H1 (cell line): ENCODE results near the gene BUD23. TPM values are rescaled to one million over a fixed set of nuclear protein-coding genes. Genes with fewer than 3 reads are reported as not detected.

ENCODE experiments used
- CTCF ChIA-PET: fragments of 300-600 bp; sonication (Branson Sonifier 250); formaldehyde crosslinking; loops from one replicate; lab custom pipeline; 2021; ENCODE audit not compliant: partially characterized antibody; lab: Charles Lee
- POLR2A ChIA-PET: fragments of 300-600 bp; sonication (Branson Sonifier 250); formaldehyde crosslinking; loops from one replicate; lab custom pipeline; 2021; ENCODE audit warnings: inconsistent platforms; ENCODE audit not compliant: partially characterized antibody; lab: Charles Lee
- DNase-seq, 2 experiments: peaks; one replicate each; pipeline versions ENCODE4 v3.0.0 to v3.0.0-alpha.2; 2010 to 2022; ENCODE audit warnings: low spot score in 2 of 2, low read depth in 1 of 2, mixed read lengths in 1 of 2
- FAIRE-seq: peaks from 2 replicates; lab custom pipeline; 2011; peaks lifted over from hg19 to GRCh38; lab: Jason Lieb, UNC
- H2AFZ ChIP-seq: 2 replicates; pipeline ENCODE4 v1.8.1; 2012; ENCODE audit warnings: low read length, inconsistent platforms
- H2AK5ac ChIP-seq: 2 replicates; pipeline ENCODE4 v1.6.1; 2013; ENCODE audit warnings: low read depth, low read length
- H2BK120ac ChIP-seq: replicated peaks from 2 replicates; pipeline ENCODE3; 2013; ENCODE audit warnings: low read depth, low read length, inconsistent platforms
- H2BK12ac ChIP-seq: 2 replicates; pipeline ENCODE4 v1.6.1; 2013; ENCODE audit warnings: low read depth, low read length
- H2BK15ac ChIP-seq: 2 replicates; pipeline ENCODE4 v1.6.1; 2013; ENCODE audit warnings: low read length
- H2BK20ac ChIP-seq: 2 replicates; pipeline ENCODE4 v1.6.1; 2013; ENCODE audit warnings: low read length
- H2BK5ac ChIP-seq: 2 replicates; pipeline ENCODE4 v1.6.1; 2013; ENCODE audit warnings: low read depth, low read length
- H3K14ac ChIP-seq: 2 replicates; pipeline ENCODE4 v1.6.1; 2013; ENCODE audit warnings: inconsistent platforms; ENCODE audit not compliant: insufficient read length
- H3K18ac ChIP-seq: 2 replicates; pipeline ENCODE4 v1.6.1; 2013; ENCODE audit warnings: low read length; ENCODE audit errors: extremely low read depth
- H3K23ac ChIP-seq: 2 replicates; pipeline ENCODE4 v1.6.1; 2013; ENCODE audit warnings: inconsistent platforms; ENCODE audit not compliant: insufficient read length
- H3K23me2 ChIP-seq: 2 replicates; pipeline ENCODE4 v1.6.1; 2013; ENCODE audit warnings: low read depth, low read length
- H3K27ac ChIP-seq: 2 replicates; pipeline ENCODE4 v1.6.1; 2011; ENCODE audit warnings: low read depth, low read length, inconsistent platforms
- H3K27me3 ChIP-seq, 4 experiments: replicated peaks in 1 of 4; 1 replicate in 1 of 4; 2 replicates in 3 of 4; pipeline versions ENCODE4 v1.6.1 to v1.8.1; 2011 to 2013; ENCODE audit warnings: low read length in 3 of 4, mild to moderate bottlenecking in 3 of 4, inconsistent platforms in 2 of 4, mixed read lengths in 2 of 4, moderate library complexity in 1 of 4; ENCODE audit not compliant: control insufficient read depth in 3 of 4, insufficient read depth in 3 of 4; ENCODE audit errors: extremely low read depth in 1 of 4
- H3K36me3 ChIP-seq, 4 experiments: 2 replicates each; pipeline versions ENCODE4 v1.6.1 to v1.8.1; 2011 to 2013; ENCODE audit warnings: mild to moderate bottlenecking in 4 of 4, low read length in 3 of 4, moderate library complexity in 2 of 4, control low read depth in 1 of 4, inconsistent platforms in 1 of 4; ENCODE audit not compliant: insufficient read depth in 4 of 4, control insufficient read depth in 2 of 4
- H3K4ac ChIP-seq: replicated peaks from 2 replicates; pipeline ENCODE3; 2013; ENCODE audit warnings: low read length, low read depth, mixed read lengths, inconsistent platforms; ENCODE audit not compliant: insufficient read length
- H3K4me1 ChIP-seq, 4 experiments: replicated peaks in 1 of 4; 1 replicate in 1 of 4; 2 replicates in 3 of 4; pipeline versions ENCODE4 v1.6.1 to v1.8.1; 2011 to 2013; ENCODE audit warnings: low read length in 3 of 4, inconsistent platforms in 2 of 4, mixed read lengths in 1 of 4; ENCODE audit not compliant: insufficient read depth in 4 of 4, control insufficient read depth in 3 of 4
- H3K4me2 ChIP-seq, 2 experiments: 2 replicates each; pipeline versions ENCODE4 v1.6.1 to v1.8.1; 2011 to 2013; ENCODE audit warnings: low read depth in 2 of 2, low read length in 2 of 2, control low read depth in 1 of 2, inconsistent platforms in 1 of 2, mild to moderate bottlenecking in 1 of 2; ENCODE audit not compliant: insufficient read depth in 1 of 2
- H3K4me3 ChIP-seq, 4 experiments: fragments of 200-600, 300-600 bp in 1 of 4; sonication (generic), shearing (Covaris generic), sonication (Bioruptor Twin) in 1 of 4; 2 replicates each; pipeline versions ENCODE4 v1.5.1 to v1.8.1; 2011 to 2016; ENCODE audit warnings: low read length in 4 of 4, low read depth in 3 of 4, control low read depth in 2 of 4, inconsistent platforms in 2 of 4, mild to moderate bottlenecking in 2 of 4, mixed read lengths in 1 of 4, moderate library complexity in 1 of 4; ENCODE audit not compliant: insufficient read depth in 2 of 4; ENCODE audit errors: extremely low read depth in 1 of 4
- H3K56ac ChIP-seq: replicated peaks from 2 replicates; pipeline ENCODE3; 2013; ENCODE audit warnings: low read depth, mild to moderate bottlenecking, mixed read lengths, low read length, inconsistent platforms; ENCODE audit not compliant: insufficient read length
- H3K79me1 ChIP-seq: 2 replicates; pipeline ENCODE4 v1.6.1; 2013; ENCODE audit warnings: low read depth, low read length, control low read depth
- H3K79me2 ChIP-seq, 2 experiments: 2 replicates each; pipeline versions ENCODE4 v1.6.1 to v1.8.1; 2012 to 2013; ENCODE audit warnings: low read length in 2 of 2, mild to moderate bottlenecking in 2 of 2, inconsistent platforms in 1 of 2; ENCODE audit not compliant: insufficient read depth in 2 of 2, control insufficient read depth in 1 of 2
- H3K9ac ChIP-seq, 4 experiments: replicated peaks in 1 of 4; 1 replicate in 1 of 4; 2 replicates in 3 of 4; pipeline versions ENCODE4 v1.6.1 to v1.8.1; 2011 to 2013; ENCODE audit warnings: low read depth in 3 of 4, low read length in 3 of 4, control low read depth in 2 of 4, mild to moderate bottlenecking in 2 of 4, moderate library complexity in 2 of 4, inconsistent platforms in 1 of 4; ENCODE audit errors: extremely low read depth in 1 of 4
- H3K9me3 ChIP-seq, 2 experiments: 2 replicates each; pipeline versions ENCODE4 v1.6.1 to v1.8.1; 2012 to 2013; ENCODE audit warnings: mild to moderate bottlenecking in 2 of 2, moderate library complexity in 2 of 2, control low read depth in 1 of 2, inconsistent platforms in 1 of 2, low read depth in 1 of 2, low read length in 1 of 2, mixed read lengths in 1 of 2; ENCODE audit not compliant: insufficient read depth in 2 of 2
- H4K20me1 ChIP-seq, 2 experiments: replicated peaks in 1 of 2; 2 replicates each; pipeline versions ENCODE3 to v1.8.1; 2011 to 2013; ENCODE audit warnings: inconsistent platforms in 2 of 2, low read length in 2 of 2, mild to moderate bottlenecking in 1 of 2; ENCODE audit not compliant: insufficient read depth in 2 of 2, control insufficient read depth in 1 of 2
- H4K5ac ChIP-seq: 2 replicates; pipeline ENCODE4 v1.6.1; 2013; ENCODE audit warnings: low read length, low read depth, mixed read lengths, inconsistent platforms; ENCODE audit not compliant: insufficient read length
- H4K8ac ChIP-seq: 2 replicates; pipeline ENCODE4 v1.8.0; 2013; ENCODE audit warnings: mild to moderate bottlenecking, moderate library complexity, low read length, inconsistent platforms; ENCODE audit not compliant: insufficient read depth; ENCODE audit errors: extremely low read depth
- H4K91ac ChIP-seq: replicated peaks from 2 replicates; pipeline ENCODE3; 2013; ENCODE audit warnings: low read length, mixed read lengths, inconsistent platforms; ENCODE audit not compliant: insufficient read length
- SAP30 ChIP-seq: fragments of 300-600 bp; sonication (generic); IDR thresholded peaks from 2 replicates; pipeline ENCODE4 v1.7.1; 2012; ENCODE audit warnings: low read length, moderate library complexity, mild to moderate bottlenecking, inconsistent platforms; ENCODE audit not compliant: insufficient read depth, insufficient replicate concordance
- TCF12 ChIP-seq: IDR thresholded peaks from 2 replicates; pipeline ENCODE4 v1.6.1; 2011; ENCODE audit warnings: low read depth, mild to moderate bottlenecking, low read length
- WGBS, 2 experiments: shearing (Covaris generic) in 1 of 2; methylation state at CpG; one replicate each; pipeline versions ENCODE4 v1.1.6 to v1.1.7; 2013 to 2015; ENCODE audit warnings: low lambda C conversion rate in 2 of 2, mixed read lengths in 2 of 2, inconsistent platforms in 1 of 2, low coverage in 1 of 2, missing lambda C conversion rate in 1 of 2; ENCODE audit not compliant: insufficient replicate concordance in 2 of 2, insufficient coverage in 1 of 2, insufficient read length in 1 of 2; ENCODE audit errors: extremely low coverage in 1 of 2, missing lambda C conversion rate in 1 of 2; 5-methylcytosine and 5-hydroxymethylcytosine counted together
- polyA plus RNA-seq, 7 experiments: library from polyadenylated mRNA; depleted of rRNA in 3 of 7; stranded (reverse) in 5 of 7; unstranded in 2 of 7; fragments of >200 nt in 5 of 7; fragments of 200-250 nt in 2 of 7; gene quantifications; 1 replicate in 5 of 7; 2 replicates in 1 of 7; 4 replicates in 1 of 7; pipeline versions ENCODE4 v1.2.1 to v1.2.3, GENCODE V29; 2011 to 2013; ENCODE audit warnings: missing spikeins in 2 of 7, mixed read lengths in 2 of 7
- total RNA-seq: library from RNA; stranded (reverse); fragmentation: NEBNext Ultra II Directional; extraction: Animal tissue kit (Norgen Biotek cat#: 25700); gene quantifications from 2 replicates; pipeline ENCODE4 v1.2.1, GENCODE V29; 2021

The BUD23 gene
- total and polyA plus RNA-seq, 2 of the 8 experiments (the other 6 are each of a cell fraction or from before 2014, with no cell fraction given), result 72.3 to 78.4 TPM

- no peak overlapping the region for H3K18ac ChIP-seq
- H3K23ac ChIP-seq, result no peak overlapping the region
- no peak overlapping the region for H2BK120ac ChIP-seq
- ChIA-PET CTCF (interaction anchor here (0.6 to 1.2 kb wide), 5 partner anchors 9 to 127 kb away, joined by 3 to 8 read pairs (median 3); no protein-coding TSS in a partner anchor), POLR2A (interaction anchor here (0.7 to 5.6 kb wide), 11 partner anchors 8 to 87 kb away, joined by 3 to 37 read pairs (median 4); no protein-coding TSS in a partner anchor)
- H3K27ac ChIP-seq, result peak overlapping the region; percentile 74
- WGBS, 2 experiments, result 27% methylated on average over 46 of the region's 58 CpGs; no CpG with 5 or more reads in 1 of the 2 experiments
- no peak overlapping the region for H2BK15ac ChIP-seq
- no peak overlapping the region for H3K14ac ChIP-seq
- H4K8ac ChIP-seq, result peak overlapping the region; percentile 98; the same call in 1 of the 2 replicates
- no peak overlapping the region for H2AK5ac ChIP-seq
- peak overlapping the region; percentile 37 for H4K91ac ChIP-seq
- H4K20me1 ChIP-seq, result peaks cover 0 to 7% of the 10 kb centered on the region in 2 experiments
- no peak for FAIRE-seq
- H3K36me3 ChIP-seq, result peaks cover 7 to 15% (median 10%) of the 10 kb centered on the region in 4 experiments; a peak in 7 of 8 replicates
- H3K56ac ChIP-seq, result peak overlapping the region; percentile 74
- no peak overlapping the region for H2BK12ac ChIP-seq
- H2BK5ac ChIP-seq, result 0 out of 2 replicates have a peak overlapping the region, but pooled peaks have one; percentile 52
- H3K4ac ChIP-seq, result no peak overlapping the region
- no peak for TF ChIP-seq TCF12
- peak; percentile 83 for TF ChIP-seq SAP30
- peaks cover 25 to 72% of the 10 kb centered on the region in 2 experiments for H3K79me2 ChIP-seq
- H4K5ac ChIP-seq, result peak overlapping the region; percentile 51
- no peaks in the 10 kb centered on the region for H3K9me3 ChIP-seq
- peak overlapping the region; percentile 85 to 91 (median 90) for H3K9ac ChIP-seq
- peaks cover 6% of the 10 kb centered on the region; the same call in 1 of the 2 replicates for H3K79me1 ChIP-seq
- no peak for DNase-seq
- H2BK20ac ChIP-seq, result no peak overlapping the region
- H3K27me3 ChIP-seq, result no peaks in the 10 kb centered on the region
- peak overlapping the region; percentile 82 to 99 (median 95) for H3K4me3 ChIP-seq
- no peak overlapping the region for H2AFZ ChIP-seq
- peak overlapping the region; percentile 79 to 94 for H3K4me2 ChIP-seq
- peaks cover 15% of the 10 kb centered on the region for H3K23me2 ChIP-seq
- H3K4me1 ChIP-seq, result peaks cover 3 to 7% (median 3%) of the 10 kb centered on the region in 4 experiments; a peak in 5 of 7 replicates
Measured at GRCh38 chr7:73683788-73684693, 644 bp downstream of the BUD23 start.
